ENCODE data around the gene CNIH3. TPM values are rescaled to one million over a fixed set of nuclear protein-coding genes. Genes with fewer than 3 reads are reported as not detected.

Gene CNIH3
- total and polyA plus RNA-seq, 9 donors = 3.8 to 11.8 (median 8.3) TPM

- Histone ChIP-seq H3K27me3 (no peaks in the 10 kb centered on the region), H3K4me1 (ENCODE audit: insufficient read depth) (no peaks in the 10 kb centered on the region), H3K27ac (no peak overlapping the region), H3K4me3 (no peak overlapping the region), H3K9me3 (no peaks in the 10 kb centered on the region), H3K36me3 (no peaks in the 10 kb centered on the region)
- intact Hi-C loops (cut with DNase I) = no loop called here
- 88 to 95% (median 90%) methylated on average over 1 of the region's 1 CpG for WGBS, 3 donors
- DNase-seq = no peak
- TF ChIP-seq POLR2A (IDR thresholded peaks at IDR 0.05) (no peak), CTCF (IDR thresholded peaks at IDR 0.05) (no peak), EP300 (IDR thresholded peaks at IDR 0.05) (no peak)
Measured at GRCh38 chr1:224730540-224730939, 114.4 kb downstream of the CNIH3 start.

- no peaks in the 10 kb centered on the region for H3K36me3 ChIP-seq
- H3K4me1 ChIP-seq (ENCODE audit: insufficient read depth) = no peaks in the 10 kb centered on the region
- H3K27me3 ChIP-seq = no peaks in the 10 kb centered on the region
- TF ChIP-seq CTCF (IDR thresholded peaks at IDR 0.05) = no peak
- TF ChIP-seq POLR2A (IDR thresholded peaks at IDR 0.05) = no peak
- TF ChIP-seq EP300 (IDR thresholded peaks at IDR 0.05) = no peak
- H3K9me3 ChIP-seq = no peaks in the 10 kb centered on the region
- intact Hi-C loops (cut with DNase I) = no loop called here
- no peak overlapping the region for H3K27ac ChIP-seq
- no peak for DNase-seq
- no peak overlapping the region for H3K4me3 ChIP-seq
Measured at GRCh38 chr1:224730965-224731364, 114.8 kb downstream of the CNIH3 start.

GRCh38 chr1:224731633-224732032, 115.5 kb downstream of the CNIH3 start:
- intact Hi-C loops (cut with DNase I) = no loop called here
- DNase-seq = no peak
- WGBS, 3 donors = 64 to 78% (median 65%) methylated on average over 3 of the region's 3 CpGs

GRCh38 chr1:224732377-224733026, 116.4 kb downstream of the CNIH3 start:
- Histone ChIP-seq H3K27ac (no peak overlapping the region), H3K9me3 (no peaks in the 10 kb centered on the region), H3K36me3 (no peaks in the 10 kb centered on the region), H3K27me3 (no peaks in the 10 kb centered on the region), H3K4me1 (ENCODE audit: insufficient read depth) (no peaks in the 10 kb centered on the region), H3K4me3 (no peak overlapping the region)
- 61 to 62% (median 62%) methylated on average over 9 of the region's 9 CpGs for WGBS, 3 donors
- intact Hi-C loops (cut with DNase I) = no loop called here
- DNase-seq = no peak
- no peak for TF ChIP-seq POLR2A (IDR thresholded peaks at IDR 0.05)

More at GRCh38 chr1:224731633-224732032, 115.5 kb downstream of the CNIH3 start:
- H3K36me3 ChIP-seq = no peaks in the 10 kb centered on the region
- no peaks in the 10 kb centered on the region for H3K9me3 ChIP-seq
- TF ChIP-seq CTCF (IDR thresholded peaks at IDR 0.05) (no peak), POLR2A (IDR thresholded peaks at IDR 0.05) (no peak), EP300 (IDR thresholded peaks at IDR 0.05) (no peak)
- no peak overlapping the region for H3K27ac ChIP-seq
- H3K4me1 ChIP-seq (ENCODE audit: insufficient read depth) = no peaks in the 10 kb centered on the region
- H3K27me3 ChIP-seq = no peaks in the 10 kb centered on the region
- no peak overlapping the region for H3K4me3 ChIP-seq

GRCh38 chr1:224733027-224733911, 117.2 kb downstream of the CNIH3 start:
- Histone ChIP-seq H3K4me1 (ENCODE audit: insufficient read depth) (no peaks in the 10 kb centered on the region), H3K27ac (no peak overlapping the region), H3K27me3 (no peaks in the 10 kb centered on the region), H3K4me3 (no peak overlapping the region), H3K36me3 (no peaks in the 10 kb centered on the region), H3K9me3 (no peaks in the 10 kb centered on the region)
- WGBS, 3 donors = 57 to 62% (median 59%) methylated on average over 12 of the region's 12 CpGs
- intact Hi-C loops (cut with DNase I) = no loop called here
- TF ChIP-seq POLR2A (IDR thresholded peaks at IDR 0.05) (no peak), CTCF (IDR thresholded peaks at IDR 0.05) (no peak), EP300 (IDR thresholded peaks at IDR 0.05) (no peak)
- DNase-seq = no peak

Measured in ovary (tissue), 9 donors.